Erythroblast (primary cell): ENCODE results near the gene CACNA1H.
A peak's percentile ranks its signal among the peaks of the same experiment; 100 is the strongest.

Source experiments
- DNase-seq, 2 experiments: peaks; one replicate each; lab custom pipeline; 2025; lab: John Stamatoyannopoulos, UW
- GATA1 ChIP-seq: IDR thresholded peaks from 2 replicates; pipeline ENCODE4 v1.6.1; 2011; ENCODE audit warnings: low read depth, mild to moderate bottlenecking, control low read depth, low read length, moderate library complexity
- POLR2A ChIP-seq: IDR thresholded peaks from 2 replicates; pipeline ENCODE4 v1.6.1; 2011; ENCODE audit warnings: mild to moderate bottlenecking, low read length

The CACNA1H gene

GRCh38 chr16:1142911-1143310 is 10.0 kb upstream of the CACNA1H start:
- DNase-seq, result no peak
- TF ChIP-seq POLR2A, result no peak
- TF ChIP-seq GATA1, result no peak

- DNase-seq, result no peak
- TF ChIP-seq GATA1, result no peak
- no peak for TF ChIP-seq POLR2A
Observed at GRCh38 chr16:1143761-1144450, 9.0 kb upstream of the CACNA1H start.

- DNase-seq, result no peak
- TF ChIP-seq GATA1 (no peak), POLR2A (no peak)
Observed at GRCh38 chr16:1144476-1145382, 8.2 kb upstream of the CACNA1H start.

- TF ChIP-seq POLR2A, result no peak
- TF ChIP-seq GATA1, result no peak
- no peak for DNase-seq
Observed at GRCh38 chr16:1145383-1146100, 7.4 kb upstream of the CACNA1H start.

- no peak for TF ChIP-seq GATA1
- no peak for TF ChIP-seq POLR2A
- DNase-seq, result no peak
Observed at GRCh38 chr16:1146409-1146808, 6.5 kb upstream of the CACNA1H start.

GRCh38 chr16:1147027-1147426 is 5.9 kb upstream of the CACNA1H start:
- DNase-seq, result no peak
- TF ChIP-seq POLR2A, result no peak
- no peak for TF ChIP-seq GATA1

GRCh38 chr16:1149101-1149636 is 3.7 kb upstream of the CACNA1H start:
- DNase-seq, result no peak
- no peak for TF ChIP-seq GATA1
- no peak for TF ChIP-seq POLR2A

GRCh38 chr16:1150511-1150982 is 2.4 kb upstream of the CACNA1H start:
- DNase-seq, result peak; percentile 10 to 17
- no peak for TF ChIP-seq GATA1
- TF ChIP-seq POLR2A, result no peak

GRCh38 chr16:1151424-1152122 is 1.3 kb upstream of the CACNA1H start:
- no peak for DNase-seq
- TF ChIP-seq POLR2A (no peak), GATA1 (no peak)

GRCh38 chr16:1152123-1152638 is 725 bp upstream of the CACNA1H start:
- DNase-seq, result peak in 1 of 2 experiments; percentile 32
- no peak for TF ChIP-seq POLR2A

GRCh38 chr16:1153480-1154160 is 714 bp downstream of the CACNA1H start:
- DNase-seq, result no peak
- no peak for TF ChIP-seq POLR2A

GRCh38 chr16:1154291-1154886 is 1.5 kb downstream of the CACNA1H start:
- TF ChIP-seq GATA1 (no peak), POLR2A (no peak)

More at GRCh38 chr16:1154291-1154886, 1.5 kb downstream of the CACNA1H start:
- no peak for DNase-seq
